Activated CD4-positive, alpha-beta T cell treated with anti-CD3 and anti-CD28 coated beads, Interleukin-2, amount 50 U/mL, for 4 hours (primary cell): ENCODE results near the gene DDX51.

Experiments used
- DNase-seq, 2 experiments: peaks; one replicate each; pipeline ENCODE4 v3.0.0-alpha.2; 2020

Gene DDX51

GRCh38 chr12:132166093-132166492, 22.0 kb upstream of the DDX51 start:
- DNase-seq: no peak

- no peak for DNase-seq
These were observed 21.5 kb upstream of the DDX51 start for GRCh38 chr12:132165584-132165983.

- DNase-seq: no peak
These were observed 20.3 kb upstream of the DDX51 start for GRCh38 chr12:132164426-132164825.

- no peak for DNase-seq
These were observed 19.8 kb upstream of the DDX51 start for GRCh38 chr12:132163911-132164288.

- DNase-seq: no peak
These were observed 19.2 kb upstream of the DDX51 start for GRCh38 chr12:132163041-132163910.

- no peak for DNase-seq
These were observed 18.5 kb upstream of the DDX51 start for GRCh38 chr12:132162508-132163031.

GRCh38 chr12:132161796-132162507, 17.8 kb upstream of the DDX51 start:
- DNase-seq: no peak

GRCh38 chr12:132161036-132161781, 17.1 kb upstream of the DDX51 start:
- no peak for DNase-seq

- no peak for DNase-seq
These were observed 16.5 kb upstream of the DDX51 start for GRCh38 chr12:132160601-132161035.

- no peak for DNase-seq
These were observed 15.9 kb upstream of the DDX51 start for GRCh38 chr12:132160016-132160415.

GRCh38 chr12:132159555-132160003, 15.5 kb upstream of the DDX51 start:
- no peak for DNase-seq

- DNase-seq: no peak
These were observed 14.8 kb upstream of the DDX51 start for GRCh38 chr12:132158677-132159554.

GRCh38 chr12:132157733-132158409, 13.8 kb upstream of the DDX51 start:
- DNase-seq: no peak

GRCh38 chr12:132156573-132157325, 12.6 kb upstream of the DDX51 start:
- DNase-seq: no peak

- no peak for DNase-seq
These were observed 11.9 kb upstream of the DDX51 start for GRCh38 chr12:132155771-132156572.

GRCh38 chr12:132154941-132155770, 11.0 kb upstream of the DDX51 start:
- DNase-seq: no peak

- no peak for DNase-seq
These were observed 10.2 kb upstream of the DDX51 start for GRCh38 chr12:132154341-132154761.

GRCh38 chr12:132153501-132154340, 9.6 kb upstream of the DDX51 start:
- DNase-seq: peak; percentile 53 to 61
